Uterus (tissue), 4 donors: Measurements from ENCODE around the gene PDE3B. TPM values are rescaled to one million over a fixed set of nuclear protein-coding genes. Genes with fewer than 3 reads are reported as not detected.

Source experiments
- DNase-seq, 2 donors: peaks; one replicate each; pipeline ENCODE4 v3.0.0-alpha.2; 2019 to 2020
- H3K27ac ChIP-seq, 2 donors: fragments of 200-600 bp; sonication (generic); 1 replicate in 1 of 2; 2 replicates in 1 of 2; pipeline ENCODE4 v1.5.1; 2016 to 2018
- H3K27me3 ChIP-seq, 2 donors: fragments of 200-600 bp; sonication (generic); one replicate each; pipeline ENCODE4 v1.5.1; 2018 to 2019; ENCODE audit warnings: control low read depth in 1 of 2
- H3K36me3 ChIP-seq, 2 donors: fragments of 200-600 bp; sonication (generic); one replicate each; pipeline ENCODE4 v1.5.1; 2019; ENCODE audit warnings: control low read depth in 1 of 2
- H3K4me1 ChIP-seq, 2 donors: fragments of 200-600 bp; sonication (generic); one replicate each; pipeline ENCODE4 v1.5.1; 2018 to 2019; ENCODE audit warnings: control low read depth in 1 of 2
- H3K4me3 ChIP-seq, 2 donors: fragments of 200-600 bp; sonication (generic); 1 replicate in 1 of 2; 2 replicates in 1 of 2; pipeline ENCODE4 v1.5.1; 2018 to 2019; ENCODE audit warnings: mild to moderate bottlenecking in 1 of 2
- H3K9me3 ChIP-seq, 2 donors: fragments of 200-600 bp; sonication (generic); one replicate each; pipeline ENCODE4 v1.5.1; 2019; ENCODE audit warnings: control low read depth in 1 of 2
- CTCF ChIP-seq, 4 experiments: fragments of 200-600 bp in 2 of 4; fragments of 450-650 bp in 2 of 4; sonication (generic) in 2 of 4; IDR thresholded peaks; one replicate each; pipeline ENCODE4 v1.5.1; 2016 to 2019; ENCODE audit warnings: antibody characterized with exemption in 4 of 4, mild to moderate bottlenecking in 2 of 4, moderate library complexity in 1 of 4
- POLR2A ChIP-seq, 2 donors: fragments of 450-650 bp; IDR thresholded peaks; one replicate each; pipeline ENCODE4 v1.6.1; 2016; ENCODE audit warnings: antibody characterized with exemption in 2 of 2, mild to moderate bottlenecking in 1 of 2, moderate library complexity in 1 of 2
- intact Hi-C: fragments of 100-400 bp; cut with DNase I; formaldehyde crosslinking; loops from one replicate; pipeline ENCODE4 v1.15.1; 2023; ENCODE audit warnings: low total_unique reads
- total RNA-seq, 4 donors: library from RNA; depleted of rRNA in 3 of 4; stranded (reverse); fragments of >200 nt in 3 of 4; gene quantifications; one replicate each; pipeline versions ENCODE4 v1.1.0 to v1.2.4, GENCODE V29; 2014 to 2023
- donor health status: DM: yes; HTN: yes; CAD: no.

Gene PDE3B
- total RNA-seq, 4 donors from 2014 or later: 1.5 to 10.8 (median 3.9) TPM

GRCh38 chr11:14641801-14642200 lies 1.8 kb upstream of the PDE3B start:
- Histone ChIP-seq H3K27ac (no peak overlapping the region), H3K27me3 (peaks cover 0 to 21% of the 10 kb centered on the region in 2 donors), H3K36me3 (no peaks in the 10 kb centered on the region), H3K4me1 (no peaks in the 10 kb centered on the region), H3K4me3 (no peak overlapping the region), H3K9me3 (no peaks in the 10 kb centered on the region)
- no peak for DNase-seq
- no peak for TF ChIP-seq POLR2A (IDR thresholded peaks at IDR 0.05)
- intact Hi-C loops: no loop called here

GRCh38 chr11:14642453-14642852 lies 1.2 kb upstream of the PDE3B start:
- H3K36me3 ChIP-seq: no peaks in the 10 kb centered on the region
- no peak for DNase-seq
- H3K27me3 ChIP-seq: peaks cover 0 to 18% of the 10 kb centered on the region in 2 donors
- H3K27ac ChIP-seq: no peak overlapping the region
- H3K9me3 ChIP-seq: no peaks in the 10 kb centered on the region
- H3K4me3 ChIP-seq: no peak overlapping the region
- TF ChIP-seq POLR2A (IDR thresholded peaks at IDR 0.05) (no peak), CTCF (IDR thresholded peaks at IDR 0.05) (no peak)
- intact Hi-C loops: no loop called here
- no peaks in the 10 kb centered on the region for H3K4me1 ChIP-seq

GRCh38 chr11:14642873-14643696 lies 519 bp upstream of the PDE3B start:
- no peak for DNase-seq
- Histone ChIP-seq H3K27ac (no peak overlapping the region), H3K4me1 (no peaks in the 10 kb centered on the region), H3K9me3 (no peaks in the 10 kb centered on the region), H3K36me3 (no peaks in the 10 kb centered on the region), H3K4me3 (peak overlapping the region; percentile 25 to 57), H3K27me3 (peaks cover 0 to 17% of the 10 kb centered on the region in 2 donors)
- intact Hi-C loops: no loop called here
- TF ChIP-seq CTCF (IDR thresholded peaks at IDR 0.05) (no peak), POLR2A (IDR thresholded peaks at IDR 0.05) (no peak)

- no peak for DNase-seq
- Histone ChIP-seq H3K27me3 (peaks cover 0 to 23% of the 10 kb centered on the region in 2 donors), H3K36me3 (no peaks in the 10 kb centered on the region), H3K27ac (no peak overlapping the region), H3K9me3 (no peaks in the 10 kb centered on the region), H3K4me1 (no peaks in the 10 kb centered on the region), H3K4me3 (peak overlapping the region; percentile 25 to 57)
- intact Hi-C loops: no loop called here
- TF ChIP-seq CTCF (IDR thresholded peaks at IDR 0.05) (no peak), POLR2A (IDR thresholded peaks at IDR 0.05) (no peak)
These were observed 816 bp downstream of the PDE3B start for GRCh38 chr11:14644226-14645014.

- no peak for TF ChIP-seq CTCF (IDR thresholded peaks at IDR 0.05)
- TF ChIP-seq POLR2A (IDR thresholded peaks at IDR 0.05): no peak
- H3K4me3 ChIP-seq: peak overlapping the region; percentile 25 to 57
- H3K36me3 ChIP-seq: no peaks in the 10 kb centered on the region
- H3K9me3 ChIP-seq: no peaks in the 10 kb centered on the region
- no peak for DNase-seq
- intact Hi-C loops: no loop called here
- peaks cover 0 to 23% of the 10 kb centered on the region in 2 donors for H3K27me3 ChIP-seq
- H3K27ac ChIP-seq: no peak overlapping the region
- H3K4me1 ChIP-seq: no peaks in the 10 kb centered on the region
These were observed 1.7 kb downstream of the PDE3B start for GRCh38 chr11:14645015-14645912.
